GM12874 (cell line): ENCODE results near the gene VOPP1.

ENCODE experiments used
- TF ChIP-seq, protein P1 (sequence below): IDR thresholded peaks from 2 replicates; pipeline ENCODE4 v1.5.1; 2011; ENCODE audit warnings: low read depth, mild to moderate bottlenecking, control low read depth, low read length, moderate library complexity; ENCODE audit not compliant: insufficient read depth

The VOPP1 gene

DNA sequence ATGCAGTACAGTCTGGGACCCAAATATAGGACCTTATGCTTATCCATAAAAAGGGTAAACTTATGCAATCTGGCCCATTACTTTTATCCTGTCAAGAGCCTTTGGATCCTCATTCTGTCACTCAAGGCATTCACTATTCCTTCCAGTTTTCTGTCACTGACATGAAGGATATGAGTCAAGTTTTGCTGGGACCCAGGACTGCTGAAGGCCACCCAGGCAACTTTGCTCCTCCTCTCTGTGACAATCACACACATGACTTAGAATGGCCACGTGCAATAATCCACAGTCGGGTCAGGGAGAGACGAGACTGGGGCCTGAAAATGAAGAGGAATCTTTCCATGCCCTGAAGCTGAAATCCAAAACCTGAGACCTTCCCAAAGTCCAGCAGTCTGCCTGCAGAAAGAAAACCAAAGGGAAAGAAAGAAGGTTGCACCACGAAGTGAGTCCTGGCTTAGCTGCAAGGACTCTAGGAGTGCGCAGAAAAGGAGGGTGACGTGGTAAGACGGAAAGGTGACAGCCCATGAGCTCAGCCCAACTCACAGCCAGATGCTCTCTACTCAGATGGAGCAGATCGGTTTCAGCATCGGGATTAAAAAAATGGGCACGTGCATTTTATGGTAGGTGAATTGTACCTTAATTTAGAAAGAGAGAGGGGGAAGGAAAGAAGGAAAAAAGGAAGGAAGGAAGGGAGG is 67.2 kb downstream of the VOPP1 start:
- TF ChIP-seq, protein P1, sequence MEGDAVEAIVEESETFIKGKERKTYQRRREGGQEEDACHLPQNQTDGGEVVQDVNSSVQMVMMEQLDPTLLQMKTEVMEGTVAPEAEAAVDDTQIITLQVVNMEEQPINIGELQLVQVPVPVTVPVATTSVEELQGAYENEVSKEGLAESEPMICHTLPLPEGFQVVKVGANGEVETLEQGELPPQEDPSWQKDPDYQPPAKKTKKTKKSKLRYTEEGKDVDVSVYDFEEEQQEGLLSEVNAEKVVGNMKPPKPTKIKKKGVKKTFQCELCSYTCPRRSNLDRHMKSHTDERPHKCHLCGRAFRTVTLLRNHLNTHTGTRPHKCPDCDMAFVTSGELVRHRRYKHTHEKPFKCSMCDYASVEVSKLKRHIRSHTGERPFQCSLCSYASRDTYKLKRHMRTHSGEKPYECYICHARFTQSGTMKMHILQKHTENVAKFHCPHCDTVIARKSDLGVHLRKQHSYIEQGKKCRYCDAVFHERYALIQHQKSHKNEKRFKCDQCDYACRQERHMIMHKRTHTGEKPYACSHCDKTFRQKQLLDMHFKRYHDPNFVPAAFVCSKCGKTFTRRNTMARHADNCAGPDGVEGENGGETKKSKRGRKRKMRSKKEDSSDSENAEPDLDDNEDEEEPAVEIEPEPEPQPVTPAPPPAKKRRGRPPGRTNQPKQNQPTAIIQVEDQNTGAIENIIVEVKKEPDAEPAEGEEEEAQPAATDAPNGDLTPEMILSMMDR = no peak

GRCh38 chr7:55504093-55504859 is 68.0 kb downstream of the VOPP1 start:
- TF ChIP-seq, protein P1 = no peak

GRCh38 chr7:55502858-55503440 is 69.4 kb downstream of the VOPP1 start:
- TF ChIP-seq, protein P1 = no peak

- TF ChIP-seq, protein P1 = no peak
Measured at GRCh38 chr7:55502124-55502857, 70.0 kb downstream of the VOPP1 start.

DNA sequence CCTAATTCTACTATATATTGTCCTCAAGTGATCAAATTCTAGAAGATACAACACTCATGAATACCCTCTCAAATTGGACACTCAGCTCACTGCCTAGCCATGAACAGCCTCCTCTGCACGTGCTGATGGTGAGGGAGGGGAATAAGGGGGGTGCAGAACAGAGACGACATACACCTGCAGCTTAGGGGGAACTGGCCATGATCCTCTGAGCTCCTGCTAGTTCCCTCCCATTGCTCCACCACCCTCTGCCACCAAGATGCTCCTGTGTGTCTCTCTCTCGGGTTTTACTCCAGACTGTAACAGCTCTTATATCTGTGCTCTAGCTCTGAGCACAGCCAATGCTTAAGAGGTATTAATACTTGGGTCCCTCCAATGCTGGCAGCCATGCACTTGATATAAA is 70.7 kb downstream of the VOPP1 start:
- TF ChIP-seq, protein P1 = no peak

- TF ChIP-seq, protein P1 = no peak
Measured at GRCh38 chr7:55500117-55500756, 72.1 kb downstream of the VOPP1 start.

GRCh38 chr7:55499591-55499990 is 72.7 kb downstream of the VOPP1 start:
- TF ChIP-seq, protein P1 = no peak
